IMR-90 (cell line): ENCODE results near the gene SYPL2. TPM values are rescaled to one million over a fixed set of nuclear protein-coding genes. Genes with fewer than 3 reads are reported as not detected.

Experiments
- ATAC-seq: fragments of 200-7000 bp; cut with Tn5 transposase; 2 replicates; pipeline ENCODE4 v1.9.1; 2020; ENCODE audit warnings: low read depth, mild to moderate bottlenecking, moderate library complexity
- BruUV-seq: library from RNA; stranded (reverse); fragments of 400-500 nt; replicated peaks from 2 replicates; lab custom pipeline; 2021; lab: Mats Ljungman, UMichigan
- CTCF ChIA-PET: fragments of 300-600 bp; formaldehyde crosslinking; extraction: SDS; loops from one replicate; lab custom pipeline; 2021; ENCODE audit warnings: antibody characterized with exemption; lab: Yijun Ruan, JAX
- POLR2A ChIA-PET: fragments of 300-600 bp; sonication (Branson Sonifier 250); formaldehyde crosslinking; loops from one replicate; lab custom pipeline; 2022; ENCODE audit warnings: antibody characterized with exemption; ENCODE audit not compliant: unreplicated experiment; lab: Charles Lee
- DNase-seq: peaks from one replicate; pipeline ENCODE4 v3.0.0; 2013
- H2AFZ ChIP-seq: replicated peaks from 2 replicates; pipeline ENCODE3; 2013; ENCODE audit warnings: low read length, mild to moderate bottlenecking; ENCODE audit not compliant: poor library complexity
- H2AK5ac ChIP-seq: 2 replicates; pipeline ENCODE4 v1.6.1; 2013; ENCODE audit warnings: low read depth, low read length, inconsistent platforms
- H2AK9ac ChIP-seq: replicated peaks from 2 replicates; pipeline ENCODE3; 2013; ENCODE audit warnings: mild to moderate bottlenecking, low read depth, low read length, moderate library complexity; ENCODE audit not compliant: poor library complexity
- H2BK120ac ChIP-seq: 2 replicates; pipeline ENCODE4 v1.6.1; 2013; ENCODE audit warnings: low read depth, low read length, inconsistent platforms
- H2BK15ac ChIP-seq: 3 replicates; pipeline ENCODE4 v1.6.1; 2013; ENCODE audit warnings: low read depth, low read length, inconsistent platforms
- H2BK20ac ChIP-seq: 2 replicates; pipeline ENCODE4 v1.6.1; 2013; ENCODE audit warnings: low read depth, mild to moderate bottlenecking, inconsistent platforms, low read length, moderate library complexity
- H2BK5ac ChIP-seq: 2 replicates; pipeline ENCODE4 v1.6.1; 2013; ENCODE audit warnings: mild to moderate bottlenecking, low read depth, low read length, inconsistent platforms; ENCODE audit not compliant: poor library complexity, severe bottlenecking
- H3K14ac ChIP-seq: replicated peaks from 2 replicates; pipeline ENCODE4 v1.6.1; 2013; ENCODE audit warnings: low read depth, low read length, inconsistent platforms
- H3K18ac ChIP-seq: 2 replicates; pipeline ENCODE4 v1.6.1; 2013; ENCODE audit warnings: low read depth, low read length, control low read depth
- H3K23ac ChIP-seq: 2 replicates; pipeline ENCODE4 v1.6.1; 2013; ENCODE audit warnings: low read depth, low read length, inconsistent platforms
- H3K27ac ChIP-seq: 2 replicates; pipeline ENCODE4 v1.5.1; 2013; ENCODE audit warnings: mild to moderate bottlenecking, control low read depth, low read length; ENCODE audit not compliant: insufficient read depth
- H3K27me3 ChIP-seq: 2 replicates; pipeline ENCODE4 v1.6.1; 2013; ENCODE audit warnings: low read length; ENCODE audit not compliant: control insufficient read depth, insufficient read depth
- H3K36me3 ChIP-seq: 2 replicates; pipeline ENCODE4 v1.6.1; 2013; ENCODE audit warnings: low read length, mixed read lengths; ENCODE audit not compliant: control insufficient read depth, insufficient read depth
- H3K4ac ChIP-seq: 2 replicates; pipeline ENCODE4 v1.6.1; 2013; ENCODE audit warnings: low read depth, low read length, inconsistent platforms
- H3K4me1 ChIP-seq: 2 replicates; pipeline ENCODE4 v1.6.1; 2013; ENCODE audit warnings: low read length, mixed read lengths; ENCODE audit not compliant: control insufficient read depth, insufficient read depth
- H3K4me2 ChIP-seq: 2 replicates; pipeline ENCODE4 v1.6.1; 2013; ENCODE audit warnings: low read depth, mild to moderate bottlenecking, control low read depth, low read length, moderate library complexity
- H3K4me3 ChIP-seq: 2 replicates; pipeline ENCODE4 v1.5.1; 2013; ENCODE audit warnings: low read depth, mild to moderate bottlenecking, control low read depth, low read length, moderate library complexity; ENCODE audit not compliant: insufficient read depth
- H3K56ac ChIP-seq: 2 replicates; pipeline ENCODE4 v1.6.1; 2013; ENCODE audit warnings: low read length, inconsistent platforms; ENCODE audit not compliant: insufficient read depth; ENCODE audit errors: extremely low read depth
- H3K79me1 ChIP-seq, 2 experiments: 2 replicates each; pipeline ENCODE4 v1.6.1; 2013; ENCODE audit warnings: low read length in 2 of 2, inconsistent platforms in 1 of 2, low read depth in 1 of 2
- H3K9ac ChIP-seq: 2 replicates; pipeline ENCODE4 v1.6.1; 2013; ENCODE audit warnings: low read depth, low read length, control low read depth
- H3K9me1 ChIP-seq: 2 replicates; pipeline ENCODE4 v1.6.1; 2013; ENCODE audit warnings: low read length, inconsistent platforms; ENCODE audit not compliant: insufficient read depth
- H3K9me3 ChIP-seq: 2 replicates; pipeline ENCODE4 v1.6.1; 2013; ENCODE audit warnings: low read length; ENCODE audit not compliant: control insufficient read depth, insufficient read depth
- H4K20me1 ChIP-seq: 2 replicates; pipeline ENCODE4 v1.6.1; 2013; ENCODE audit warnings: low read length, inconsistent platforms; ENCODE audit not compliant: insufficient read depth
- H4K5ac ChIP-seq: 2 replicates; pipeline ENCODE4 v1.6.1; 2013; ENCODE audit warnings: mild to moderate bottlenecking, low read depth, low read length, control low read depth
- H4K8ac ChIP-seq, 2 experiments: 2 replicates each; pipeline ENCODE4 v1.6.1; 2013; ENCODE audit warnings: low read depth in 2 of 2, low read length in 2 of 2, control low read depth in 1 of 2, inconsistent platforms in 1 of 2
- H4K91ac ChIP-seq: 2 replicates; pipeline ENCODE4 v1.6.1; 2013; ENCODE audit warnings: low read depth, low read length, inconsistent platforms; ENCODE audit not compliant: insufficient read depth
- CHD1 ChIP-seq: IDR thresholded peaks from 2 replicates; pipeline ENCODE4 v1.6.1; 2012; ENCODE audit warnings: low read depth, low read length, improper control_type of control experiment
- MAFK ChIP-seq: IDR thresholded peaks from 2 replicates; pipeline ENCODE4 v1.6.1; 2012; ENCODE audit warnings: low read depth, low read length, improper control_type of control experiment
- MAZ ChIP-seq: IDR thresholded peaks from 2 replicates; pipeline ENCODE4 v1.6.1; 2012; ENCODE audit warnings: low read depth, mild to moderate bottlenecking, low read length, improper control_type of control experiment, moderate library complexity, borderline replicate concordance
- MXI1 ChIP-seq: IDR thresholded peaks from 2 replicates; pipeline ENCODE4 v1.6.1; 2012; ENCODE audit warnings: low read depth, mild to moderate bottlenecking, low read length, moderate library complexity, borderline replicate concordance
- NFE2L2 ChIP-seq: fragments of 150-350 bp; IDR thresholded peaks from 2 replicates; pipeline ENCODE4 v1.6.1; 2016; ENCODE audit warnings: low read depth, mild to moderate bottlenecking, low read length
- POLR2A ChIP-seq: IDR thresholded peaks from 2 replicates; pipeline ENCODE4 v1.6.1; 2012; ENCODE audit warnings: mild to moderate bottlenecking, low read depth, low read length
- RAD21 ChIP-seq: IDR thresholded peaks from 2 replicates; pipeline ENCODE4 v1.6.1; 2012; ENCODE audit warnings: low read length, improper control_type of control experiment
- RFX5 ChIP-seq: IDR thresholded peaks from 2 replicates; pipeline ENCODE4 v1.8.0; 2012; ENCODE audit warnings: low read depth, mild to moderate bottlenecking, low read length, moderate library complexity
- WGBS, 2 experiments: methylation state at CpG; one replicate each; pipeline versions ENCODE4 v1.1.5 to v1.1.7; 2013; ENCODE audit warnings: missing lambda C conversion rate in 2 of 2; ENCODE audit not compliant: insufficient read length in 1 of 2; ENCODE audit errors: extremely low coverage in 2 of 2; 5-methylcytosine and 5-hydroxymethylcytosine counted together
- dilution Hi-C: fragments of 300-500 bp; cut with HindIII; formaldehyde crosslinking; loops from one replicate; pipeline ENCODE4 v1.14.3; 2018; ENCODE audit warnings: low sequenced_read_pairs; ENCODE audit not compliant: unreplicated experiment
- in situ Hi-C: fragments of 300-500 bp; cut with MboI; formaldehyde crosslinking; loops from 3 replicates; pipeline ENCODE4 v1.14.3; 2019; ENCODE audit warnings: low sequenced_read_pairs, inconsistent platforms, mixed read lengths
- intact Hi-C: fragments of 100-400 bp; cut with micrococcal nuclease; formaldehyde crosslinking; loops from 2 replicates; pipeline ENCODE4 v1.10.0; 2022
- polyA plus RNA-seq, 3 experiments: library from polyadenylated mRNA; depleted of rRNA; stranded (reverse); fragments of >200 nt; gene quantifications; 2 replicates each; pipeline ENCODE4 v1.2.3, GENCODE V29; 2012; ENCODE audit warnings: low replicate concordance in 1 of 3
- total RNA-seq: library from RNA; depleted of rRNA; stranded (reverse); fragments of >200 nt; gene quantifications from 2 replicates; pipeline ENCODE4 v1.2.3, GENCODE V29; 2012
- TF ChIP-seq, protein P1 (sequence below): fragments of 150-350 bp; IDR thresholded peaks from 2 replicates; pipeline ENCODE4 v1.6.1; 2016; ENCODE audit warnings: low read depth, mild to moderate bottlenecking, low read length, moderate library complexity, borderline replicate concordance
- TF ChIP-seq, protein P2 (sequence below): conservative IDR thresholded peaks from 2 replicates; pipeline ENCODE4 v1.5.1; 2012; ENCODE audit warnings: mild to moderate bottlenecking, low read depth, low read length, improper control_type of control experiment

SYPL2 gene
- total and polyA plus RNA-seq, 2 of the 4 experiments (the other 2 are of a cell fraction) = under 0.01 to 0.65 TPM

DNA sequence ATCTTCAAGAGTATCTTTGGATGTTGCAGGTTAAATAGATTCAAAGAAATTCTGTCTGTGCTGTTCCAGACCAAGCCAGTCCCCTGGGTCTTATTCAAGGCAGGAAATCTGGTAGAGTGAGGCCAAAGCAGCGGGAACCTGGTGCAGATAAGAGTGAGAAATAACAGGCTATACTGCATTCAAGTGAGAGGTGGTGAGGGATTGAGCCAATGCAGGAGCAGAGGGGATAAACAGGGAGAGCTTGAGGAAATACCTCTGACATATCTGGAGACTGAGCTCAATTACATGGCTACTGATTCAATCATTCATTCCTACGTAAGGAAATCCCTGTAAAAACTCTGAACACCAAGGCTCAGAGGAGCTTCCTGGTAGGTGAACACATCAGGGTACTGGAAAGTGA lies 22.9 kb upstream of the SYPL2 start:
- Histone ChIP-seq H2BK5ac (no peak overlapping the region), H3K56ac (no peak overlapping the region), H2AK9ac (no peak overlapping the region), H3K18ac (no peak overlapping the region), H4K20me1 (no peaks in the 10 kb centered on the region), H3K23ac (no peak overlapping the region), H3K14ac (no peak overlapping the region), H3K27me3 (peaks cover 5% of the 10 kb centered on the region), H3K9ac (no peak overlapping the region), H4K8ac (no peak overlapping the region), H3K4me1 (peaks cover 3% of the 10 kb centered on the region), H3K9me3 (no peaks in the 10 kb centered on the region), H3K79me1 (peaks cover 0 to 1% of the 10 kb centered on the region in 2 experiments; a peak in 2 of 4 replicates), H2BK120ac (no peak overlapping the region), H4K91ac (no peak overlapping the region), H3K27ac (no peak overlapping the region), H3K4me3 (no peak overlapping the region), H2AFZ (no peak overlapping the region), H2AK5ac (no peak overlapping the region), H2BK15ac (no peak overlapping the region), H3K4ac (no peak overlapping the region), H4K5ac (no peak overlapping the region), H3K4me2 (no peak overlapping the region), H2BK20ac (no peak overlapping the region), H3K36me3 (no peaks in the 10 kb centered on the region), H3K9me1 (peaks cover 1% of the 10 kb centered on the region; the same call in 1 of the 2 replicates)
- no peak for TF ChIP-seq CHD1
- TF ChIP-seq, protein P1, sequence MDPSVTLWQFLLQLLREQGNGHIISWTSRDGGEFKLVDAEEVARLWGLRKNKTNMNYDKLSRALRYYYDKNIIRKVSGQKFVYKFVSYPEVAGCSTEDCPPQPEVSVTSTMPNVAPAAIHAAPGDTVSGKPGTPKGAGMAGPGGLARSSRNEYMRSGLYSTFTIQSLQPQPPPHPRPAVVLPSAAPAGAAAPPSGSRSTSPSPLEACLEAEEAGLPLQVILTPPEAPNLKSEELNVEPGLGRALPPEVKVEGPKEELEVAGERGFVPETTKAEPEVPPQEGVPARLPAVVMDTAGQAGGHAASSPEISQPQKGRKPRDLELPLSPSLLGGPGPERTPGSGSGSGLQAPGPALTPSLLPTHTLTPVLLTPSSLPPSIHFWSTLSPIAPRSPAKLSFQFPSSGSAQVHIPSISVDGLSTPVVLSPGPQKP = no peak
- TF ChIP-seq, protein P2, sequence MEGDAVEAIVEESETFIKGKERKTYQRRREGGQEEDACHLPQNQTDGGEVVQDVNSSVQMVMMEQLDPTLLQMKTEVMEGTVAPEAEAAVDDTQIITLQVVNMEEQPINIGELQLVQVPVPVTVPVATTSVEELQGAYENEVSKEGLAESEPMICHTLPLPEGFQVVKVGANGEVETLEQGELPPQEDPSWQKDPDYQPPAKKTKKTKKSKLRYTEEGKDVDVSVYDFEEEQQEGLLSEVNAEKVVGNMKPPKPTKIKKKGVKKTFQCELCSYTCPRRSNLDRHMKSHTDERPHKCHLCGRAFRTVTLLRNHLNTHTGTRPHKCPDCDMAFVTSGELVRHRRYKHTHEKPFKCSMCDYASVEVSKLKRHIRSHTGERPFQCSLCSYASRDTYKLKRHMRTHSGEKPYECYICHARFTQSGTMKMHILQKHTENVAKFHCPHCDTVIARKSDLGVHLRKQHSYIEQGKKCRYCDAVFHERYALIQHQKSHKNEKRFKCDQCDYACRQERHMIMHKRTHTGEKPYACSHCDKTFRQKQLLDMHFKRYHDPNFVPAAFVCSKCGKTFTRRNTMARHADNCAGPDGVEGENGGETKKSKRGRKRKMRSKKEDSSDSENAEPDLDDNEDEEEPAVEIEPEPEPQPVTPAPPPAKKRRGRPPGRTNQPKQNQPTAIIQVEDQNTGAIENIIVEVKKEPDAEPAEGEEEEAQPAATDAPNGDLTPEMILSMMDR = no peak
- no peak for TF ChIP-seq MXI1
- TF ChIP-seq RAD21 = no peak
- TF ChIP-seq MAFK = no peak
- TF ChIP-seq POLR2A = no peak
- TF ChIP-seq MAZ = no peak
- no peak for TF ChIP-seq NFE2L2
- TF ChIP-seq RFX5 = no peak
- dilution Hi-C loops (no loop called here), in situ Hi-C loops (no loop called here), intact Hi-C loops (no loop called here)
- DNase-seq = no peak
- no CpG with 5 or more reads among the region's 2 CpGs for WGBS, 2 experiments
- POLR2A ChIA-PET = no interaction called here
- no peak for ATAC-seq
- BruUV-seq = no TSS peak
- CTCF ChIA-PET = no interaction called here
